Sigmoid colon (tissue), 7 donors: Measurements from ENCODE around the gene DUSP22. TPM values are rescaled to one million over a fixed set of nuclear protein-coding genes. Genes with fewer than 3 reads are reported as not detected.

Experiments used
- DNase-seq: peaks from one replicate; pipeline ENCODE4 v3.0.0-alpha.2; 2019
- H3K27ac ChIP-seq, 4 donors: fragments of 200-600 bp; sonication (generic); one replicate each; pipeline ENCODE4 v1.5.1; 2016 to 2019; ENCODE audit warnings: mild to moderate bottlenecking in 1 of 4
- H3K27me3 ChIP-seq, 3 donors: fragments of 200-600 bp; sonication (generic); one replicate each; pipeline ENCODE4 v1.5.1; 2019; ENCODE audit warnings: mild to moderate bottlenecking in 1 of 3
- H3K36me3 ChIP-seq, 4 donors: fragments of 200-600 bp; sonication (generic); one replicate each; pipeline ENCODE4 v1.5.1; 2016 to 2019
- H3K4me1 ChIP-seq, 4 donors: fragments of 200-600 bp; sonication (generic); one replicate each; pipeline ENCODE4 v1.5.1; 2017 to 2019
- H3K4me3 ChIP-seq, 4 donors: fragments of 200-600 bp; sonication (generic); one replicate each; pipeline ENCODE4 v1.5.1; 2017 to 2019; ENCODE audit warnings: mild to moderate bottlenecking in 2 of 4, moderate library complexity in 1 of 4
- H3K9me3 ChIP-seq, 4 donors: fragments of 200-600 bp in 3 of 4; sonication (generic) in 3 of 4; one replicate each; pipeline versions ENCODE4 v1.5.1 to v1.6.1; 2013 to 2019
- EP300 ChIP-seq, 4 donors: sonication (generic); formaldehyde crosslinking; IDR thresholded peaks; one replicate each; pipeline ENCODE4 v1.6.1; 2017; ENCODE audit warnings: antibody characterized with exemption in 4 of 4
- POLR2A ChIP-seq, 2 donors: fragments of 450-650 bp; IDR thresholded peaks; one replicate each; pipeline ENCODE4 v1.6.1; 2016; ENCODE audit warnings: antibody characterized with exemption in 2 of 2, mild to moderate bottlenecking in 2 of 2, moderate library complexity in 2 of 2
- POLR2AphosphoS5 ChIP-seq, 4 donors: sonication (generic); formaldehyde crosslinking; IDR thresholded peaks; one replicate each; pipeline ENCODE4 v1.6.1; 2017; ENCODE audit warnings: antibody characterized with exemption in 4 of 4
- WGBS, 2 donors: extraction: QIAGEN DNeasy Blood & Tissue Kit; methylation state at CpG; one replicate each; pipeline ENCODE4 v1.1.7; 2013; 5-methylcytosine and 5-hydroxymethylcytosine counted together
- intact Hi-C: fragments of 100-400 bp; cut with DNase I; formaldehyde crosslinking; loops from one replicate; pipeline ENCODE4 v1.15.1; 2023
- polyA plus RNA-seq, 3 donors: library from polyadenylated mRNA; stranded (reverse); fragments of 200-250 nt; gene quantifications; one replicate each; pipeline ENCODE4 v1.2.3, GENCODE V29; 2013
- total RNA-seq, 4 donors: library from RNA; depleted of rRNA; stranded (reverse); fragments of >200 nt; gene quantifications; one replicate each; pipeline ENCODE4 v1.1.0, GENCODE V29; 2016
- TF ChIP-seq, protein P1 (sequence below), 4 experiments: fragments of 450-650 bp in 3 of 4; fragments of 200-600 bp in 1 of 4; IDR thresholded peaks; one replicate each; pipeline ENCODE4 v1.5.1; 2016 to 2019; ENCODE audit warnings: antibody characterized with exemption in 4 of 4, mild to moderate bottlenecking in 3 of 4, moderate library complexity in 2 of 4
- donor health status: healthy with polysubstance abuse.
- donor health status: Bipolar disorder and iron deficiency.
- donor health status: healthy.

DUSP22 gene
- total and polyA plus RNA-seq, 7 donors, result 15.7 to 113 (median 55.6) TPM

DNA sequence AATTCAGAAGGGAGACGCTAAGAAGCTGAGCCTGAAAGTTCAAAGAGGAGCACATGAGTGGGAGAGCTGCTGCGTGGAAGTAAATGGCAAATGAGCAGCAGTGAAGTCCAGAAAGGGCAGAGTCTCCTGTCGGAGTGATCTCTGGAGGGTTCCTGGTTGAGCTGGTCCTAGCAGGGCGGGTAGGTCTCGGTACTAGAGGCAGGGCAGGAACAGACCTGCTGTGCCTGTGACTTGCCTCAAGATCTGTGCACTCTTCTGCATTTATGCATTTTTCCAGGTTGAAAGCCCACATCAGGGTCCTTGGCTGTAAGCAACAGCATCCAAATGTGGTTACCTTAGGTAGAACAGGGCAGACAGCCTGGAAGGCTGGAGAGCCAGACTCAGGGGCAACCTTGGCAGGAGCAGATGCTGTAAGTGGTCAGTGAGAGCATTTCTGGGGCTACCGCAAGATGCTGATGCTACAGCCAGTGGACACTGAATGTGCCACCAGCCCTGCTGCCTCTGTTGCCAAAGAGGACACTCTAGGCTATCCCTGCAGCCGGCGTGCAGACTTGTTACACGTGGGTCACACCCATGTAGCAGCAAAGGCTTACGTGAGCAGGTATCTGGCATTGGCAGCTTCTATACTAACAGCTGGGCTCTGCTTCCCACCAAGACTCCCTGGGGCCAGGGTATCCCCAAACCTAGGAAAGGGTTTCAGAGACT is 8.4 kb downstream of the DUSP22 start:
- 93 to 95% methylated on average over 10 of the region's 10 CpGs for WGBS, 2 donors
- TF ChIP-seq, protein P1, sequence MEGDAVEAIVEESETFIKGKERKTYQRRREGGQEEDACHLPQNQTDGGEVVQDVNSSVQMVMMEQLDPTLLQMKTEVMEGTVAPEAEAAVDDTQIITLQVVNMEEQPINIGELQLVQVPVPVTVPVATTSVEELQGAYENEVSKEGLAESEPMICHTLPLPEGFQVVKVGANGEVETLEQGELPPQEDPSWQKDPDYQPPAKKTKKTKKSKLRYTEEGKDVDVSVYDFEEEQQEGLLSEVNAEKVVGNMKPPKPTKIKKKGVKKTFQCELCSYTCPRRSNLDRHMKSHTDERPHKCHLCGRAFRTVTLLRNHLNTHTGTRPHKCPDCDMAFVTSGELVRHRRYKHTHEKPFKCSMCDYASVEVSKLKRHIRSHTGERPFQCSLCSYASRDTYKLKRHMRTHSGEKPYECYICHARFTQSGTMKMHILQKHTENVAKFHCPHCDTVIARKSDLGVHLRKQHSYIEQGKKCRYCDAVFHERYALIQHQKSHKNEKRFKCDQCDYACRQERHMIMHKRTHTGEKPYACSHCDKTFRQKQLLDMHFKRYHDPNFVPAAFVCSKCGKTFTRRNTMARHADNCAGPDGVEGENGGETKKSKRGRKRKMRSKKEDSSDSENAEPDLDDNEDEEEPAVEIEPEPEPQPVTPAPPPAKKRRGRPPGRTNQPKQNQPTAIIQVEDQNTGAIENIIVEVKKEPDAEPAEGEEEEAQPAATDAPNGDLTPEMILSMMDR (IDR thresholded peaks at IDR 0.05), result no peak
- DNase-seq, result no peak
- Histone ChIP-seq H3K36me3 (peaks cover 0 to 14% (median 0%) of the 10 kb centered on the region in 4 donors), H3K4me3 (no peak overlapping the region), H3K4me1 (peaks cover 0 to 27% (median 14%) of the 10 kb centered on the region in 4 donors), H3K27me3 (no peaks in the 10 kb centered on the region), H3K9me3 (no peaks in the 10 kb centered on the region), H3K27ac (no peak overlapping the region)
- intact Hi-C loops, result no loop called here

DNA sequence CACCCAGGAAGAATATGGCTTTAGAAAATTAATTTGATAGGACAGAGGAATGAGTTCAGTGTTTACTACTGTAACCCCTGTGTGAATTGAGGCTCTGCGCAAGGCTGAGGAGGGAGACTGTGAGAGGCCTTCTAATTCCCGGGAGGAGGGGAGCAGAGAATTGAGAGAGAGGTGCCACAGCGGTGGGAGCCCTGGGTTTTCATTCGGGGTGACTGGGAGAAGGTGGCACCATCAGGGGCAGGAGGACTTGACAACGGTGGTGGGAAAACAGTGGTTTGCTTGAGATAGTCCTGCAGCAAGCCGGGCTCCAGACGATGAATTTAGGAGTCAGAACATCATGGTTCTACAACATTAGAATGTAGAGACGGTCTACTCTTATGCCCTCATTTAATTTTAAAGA is 9.2 kb downstream of the DUSP22 start:
- peaks cover 0 to 21% (median 12%) of the 10 kb centered on the region in 4 donors for H3K4me1 ChIP-seq
- H3K9me3 ChIP-seq, result no peaks in the 10 kb centered on the region
- peaks cover 0 to 14% (median 0%) of the 10 kb centered on the region in 4 donors for H3K36me3 ChIP-seq
- no peak for DNase-seq
- intact Hi-C loops, result no loop called here
- H3K27ac ChIP-seq, result no peak overlapping the region
- 93% methylated on average over 8 of the region's 8 CpGs for WGBS, 2 donors
- TF ChIP-seq EP300 (IDR thresholded peaks at IDR 0.05), result no peak
- TF ChIP-seq, protein P1 (IDR thresholded peaks at IDR 0.05), result no peak
- TF ChIP-seq POLR2A (IDR thresholded peaks at IDR 0.05), result no peak
- no peak for TF ChIP-seq POLR2AphosphoS5 (IDR thresholded peaks at IDR 0.05)
- no peaks in the 10 kb centered on the region for H3K27me3 ChIP-seq
- no peak overlapping the region for H3K4me3 ChIP-seq

DNA sequence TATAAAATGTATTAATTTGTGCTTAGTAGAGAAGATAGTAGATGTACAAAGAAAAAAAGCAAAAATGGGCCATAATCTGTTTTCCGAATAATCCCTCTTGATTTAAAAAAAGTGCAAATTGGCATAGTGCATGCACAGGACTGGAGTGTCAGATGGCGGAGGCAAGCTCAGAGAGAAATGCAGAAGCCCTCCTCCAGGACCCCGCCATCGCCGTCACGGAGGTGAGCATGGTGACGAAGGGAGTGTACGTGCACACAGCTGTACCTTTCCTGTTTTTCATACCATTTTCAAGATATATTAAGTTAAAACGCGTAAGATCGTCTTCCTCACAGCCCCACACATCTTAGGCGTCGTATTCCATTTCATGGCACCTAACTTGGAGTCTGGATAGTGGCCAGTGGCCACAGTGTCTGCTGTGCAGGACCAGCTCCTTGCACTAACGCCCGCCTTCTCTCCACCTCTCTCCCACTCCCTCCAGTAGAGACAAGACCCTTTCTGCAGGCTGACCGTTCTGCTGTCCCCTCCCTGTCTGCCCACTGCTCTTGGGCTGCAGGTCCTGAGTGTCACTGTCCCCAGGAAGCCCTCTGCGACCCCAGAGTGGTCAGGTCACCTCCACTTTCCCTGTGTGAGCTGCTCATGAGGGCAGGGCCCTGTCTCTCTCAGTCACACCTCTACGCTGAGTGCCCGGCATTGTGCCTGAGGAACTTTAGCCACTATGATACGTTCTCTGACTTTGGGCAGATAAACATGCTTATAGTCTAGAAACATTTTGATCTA is 9.8 kb downstream of the DUSP22 start:
- Histone ChIP-seq H3K4me3 (no peak overlapping the region), H3K27ac (no peak overlapping the region), H3K4me1 (peaks cover 0 to 18% (median 8%) of the 10 kb centered on the region in 4 donors), H3K27me3 (no peaks in the 10 kb centered on the region), H3K36me3 (peaks cover 0 to 14% (median 0%) of the 10 kb centered on the region in 4 donors), H3K9me3 (no peaks in the 10 kb centered on the region)
- 92 to 95% methylated on average over 20 of the region's 20 CpGs for WGBS, 2 donors
- TF ChIP-seq POLR2A (IDR thresholded peaks at IDR 0.05) (no peak), EP300 (IDR thresholded peaks at IDR 0.05) (no peak), POLR2AphosphoS5 (IDR thresholded peaks at IDR 0.05) (no peak)
- TF ChIP-seq, protein P1 (IDR thresholded peaks at IDR 0.05), result no peak
- DNase-seq, result no peak
- intact Hi-C loops, result no loop called here

DNA sequence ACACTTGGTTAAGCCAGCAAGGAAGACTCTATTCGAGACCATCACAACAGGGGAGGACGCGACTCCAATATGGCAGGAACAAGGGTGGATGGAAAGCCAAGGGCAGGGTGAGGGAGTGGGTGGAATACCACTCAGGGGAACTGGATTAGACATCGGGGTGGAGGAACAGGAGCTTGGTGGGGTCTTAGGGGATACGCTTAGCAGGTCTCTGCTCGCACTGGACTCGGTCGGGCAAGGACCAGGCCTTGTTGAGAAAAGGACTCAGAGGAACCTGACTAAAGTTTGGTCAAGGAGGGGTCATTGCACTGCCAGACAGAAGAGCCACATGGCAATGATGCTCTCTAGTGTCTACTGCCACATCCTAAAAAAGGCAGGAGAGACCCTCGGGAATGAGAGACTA is 10.5 kb downstream of the DUSP22 start:
- Histone ChIP-seq H3K4me1 (peaks cover 0 to 13% (median 5%) of the 10 kb centered on the region in 4 donors), H3K27me3 (no peaks in the 10 kb centered on the region), H3K9me3 (no peaks in the 10 kb centered on the region), H3K4me3 (no peak overlapping the region), H3K36me3 (peaks cover 0 to 14% (median 0%) of the 10 kb centered on the region in 4 donors), H3K27ac (no peak overlapping the region)
- 94 to 95% methylated on average over 9 of the region's 9 CpGs for WGBS, 2 donors
- intact Hi-C loops, result no loop called here
- TF ChIP-seq, protein P1 (IDR thresholded peaks at IDR 0.05), result no peak
- no peak for TF ChIP-seq POLR2AphosphoS5 (IDR thresholded peaks at IDR 0.05)
- no peak for TF ChIP-seq EP300 (IDR thresholded peaks at IDR 0.05)
- TF ChIP-seq POLR2A (IDR thresholded peaks at IDR 0.05), result no peak
- DNase-seq, result no peak
